ENCODE results near the gene LRIG2.
"Not testable (repeated sequence)": the region's sequence is repeated elsewhere in the genome, so short reads cannot be mapped to it uniquely, and the experiment has no call there.

Gene LRIG2

GRCh38 chr1:113153116-113153803, 80.3 kb downstream of the LRIG2 start:
- H3K4me3 ChIP-seq (ENCODE audit: control insufficient read depth, low read depth, low read length), result no peak overlapping the region
- TF ChIP-seq CTCF (IDR thresholded peaks at IDR 0.05; ENCODE audit: control insufficient read depth, insufficient read depth, low read depth, low read length, missing control alignments), result no peak
- no peak for DNase-seq (ENCODE audit: low read depth)

GRCh38 chr1:113156368-113156767, 83.4 kb downstream of the LRIG2 start:
- H3K4me3 ChIP-seq (ENCODE audit: control insufficient read depth, low read depth, low read length), result no peak overlapping the region
- TF ChIP-seq CTCF (IDR thresholded peaks at IDR 0.05; ENCODE audit: control insufficient read depth, insufficient read depth, low read depth, low read length, missing control alignments), result no peak
- DNase-seq (ENCODE audit: low read depth), result no peak

GRCh38 chr1:113158743-113159142, 85.7 kb downstream of the LRIG2 start:
- not testable (repeated sequence) for DNase-seq (ENCODE audit: low read depth); H3K4me3 ChIP-seq (ENCODE audit: control insufficient read depth, low read depth, low read length)

GRCh38 chr1:113166473-113166872, 93.5 kb downstream of the LRIG2 start:
- no peak for DNase-seq (ENCODE audit: low read depth)
- no peak overlapping the region for H3K4me3 ChIP-seq (ENCODE audit: control insufficient read depth, low read depth, low read length)
- no peak for TF ChIP-seq CTCF (IDR thresholded peaks at IDR 0.05; ENCODE audit: control insufficient read depth, insufficient read depth, low read depth, low read length, missing control alignments)

GRCh38 chr1:113168946-113169345, 95.9 kb downstream of the LRIG2 start:
- TF ChIP-seq CTCF (IDR thresholded peaks at IDR 0.05; ENCODE audit: control insufficient read depth, insufficient read depth, low read depth, low read length, missing control alignments), result no peak
- no peak for DNase-seq (ENCODE audit: low read depth)
- H3K4me3 ChIP-seq (ENCODE audit: control insufficient read depth, low read depth, low read length), result no peak overlapping the region

GRCh38 chr1:113169591-113169990, 96.6 kb downstream of the LRIG2 start:
- TF ChIP-seq CTCF (IDR thresholded peaks at IDR 0.05; ENCODE audit: control insufficient read depth, insufficient read depth, low read depth, low read length, missing control alignments), result no peak
- no peak for DNase-seq (ENCODE audit: low read depth)
- H3K4me3 ChIP-seq (ENCODE audit: control insufficient read depth, low read depth, low read length), result no peak overlapping the region

GRCh38 chr1:113170519-113170918, 97.5 kb downstream of the LRIG2 start:
- H3K4me3 ChIP-seq (ENCODE audit: control insufficient read depth, low read depth, low read length), result no peak overlapping the region
- TF ChIP-seq CTCF (IDR thresholded peaks at IDR 0.05; ENCODE audit: control insufficient read depth, insufficient read depth, low read depth, low read length, missing control alignments), result no peak
- DNase-seq (ENCODE audit: low read depth), result no peak
